ENCODE results near the gene HPCA.

The HPCA gene

GRCh38 chr1:32871364-32872191 is 14.7 kb upstream of the HPCA start:
- peak in 1 of 6 experiments; percentile 7 for DNase-seq

GRCh38 chr1:32872192-32872460 is 14.2 kb upstream of the HPCA start:
- DNase-seq, result no peak

DNA sequence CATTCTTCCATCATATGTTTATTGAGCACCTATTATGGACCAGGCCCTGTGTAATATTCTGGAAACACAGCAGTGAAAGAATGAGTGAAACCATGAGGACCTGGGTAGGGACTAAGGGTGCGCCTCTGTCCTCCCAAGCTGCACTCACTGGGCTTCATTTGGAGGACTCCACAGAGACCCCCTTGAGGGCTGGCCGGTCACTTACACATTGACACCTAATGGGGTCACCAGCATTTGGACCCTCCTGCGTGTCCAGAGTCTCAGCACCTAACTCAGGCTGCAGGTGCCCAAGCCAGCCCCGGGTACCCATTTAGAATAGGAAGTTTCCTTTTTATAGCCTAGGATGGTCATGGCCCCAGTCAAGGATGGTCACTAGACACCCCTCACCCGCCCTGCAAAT is 12.8 kb upstream of the HPCA start:
- DNase-seq, result no peak

GRCh38 chr1:32874860-32875752 is 11.2 kb upstream of the HPCA start:
- DNase-seq, result no peak

DNA sequence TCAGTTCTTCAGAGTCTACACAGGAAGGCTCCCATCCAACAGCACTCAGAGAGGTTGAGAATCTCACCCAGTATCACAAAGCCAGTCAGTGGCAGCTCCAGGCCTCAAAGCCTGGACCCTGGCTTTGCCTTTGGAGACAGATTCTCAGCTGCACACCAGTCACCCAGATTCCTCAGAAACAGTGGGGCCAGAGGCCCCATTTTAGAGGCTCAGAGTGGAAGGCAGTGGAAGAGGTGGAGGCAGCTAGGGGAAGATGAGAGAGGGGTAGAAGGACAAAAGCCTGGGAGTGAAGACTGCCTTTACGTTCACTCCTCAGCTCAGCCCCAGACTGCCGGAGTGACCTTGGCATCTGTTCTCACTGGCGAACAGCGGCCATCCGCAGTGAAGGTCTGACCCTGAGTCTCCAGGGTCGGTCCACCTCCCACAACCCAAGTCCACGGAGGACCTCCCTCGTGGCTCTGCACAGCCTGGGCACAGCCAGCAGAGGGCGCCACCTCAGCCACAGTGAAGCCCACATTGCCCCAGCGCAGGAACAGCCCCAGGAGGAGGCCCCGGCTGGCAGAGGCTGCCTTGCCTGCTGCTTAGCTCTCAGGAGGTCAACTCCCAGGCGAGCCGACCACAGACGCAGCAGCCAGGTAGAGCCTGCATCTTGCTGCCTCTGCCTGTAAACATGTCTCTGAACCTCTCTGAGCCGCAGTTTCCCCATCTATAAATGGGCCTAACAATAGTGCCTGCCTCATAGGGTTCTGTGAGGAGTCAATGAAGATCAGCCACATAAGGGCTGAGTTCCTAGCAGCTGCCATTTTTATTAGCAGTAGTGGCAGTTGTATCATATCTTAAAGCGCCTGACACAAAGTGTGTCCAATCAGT is 9.7 kb upstream of the HPCA start:
- DNase-seq, result peak; percentile 12 to 46 (median 34)

DNA sequence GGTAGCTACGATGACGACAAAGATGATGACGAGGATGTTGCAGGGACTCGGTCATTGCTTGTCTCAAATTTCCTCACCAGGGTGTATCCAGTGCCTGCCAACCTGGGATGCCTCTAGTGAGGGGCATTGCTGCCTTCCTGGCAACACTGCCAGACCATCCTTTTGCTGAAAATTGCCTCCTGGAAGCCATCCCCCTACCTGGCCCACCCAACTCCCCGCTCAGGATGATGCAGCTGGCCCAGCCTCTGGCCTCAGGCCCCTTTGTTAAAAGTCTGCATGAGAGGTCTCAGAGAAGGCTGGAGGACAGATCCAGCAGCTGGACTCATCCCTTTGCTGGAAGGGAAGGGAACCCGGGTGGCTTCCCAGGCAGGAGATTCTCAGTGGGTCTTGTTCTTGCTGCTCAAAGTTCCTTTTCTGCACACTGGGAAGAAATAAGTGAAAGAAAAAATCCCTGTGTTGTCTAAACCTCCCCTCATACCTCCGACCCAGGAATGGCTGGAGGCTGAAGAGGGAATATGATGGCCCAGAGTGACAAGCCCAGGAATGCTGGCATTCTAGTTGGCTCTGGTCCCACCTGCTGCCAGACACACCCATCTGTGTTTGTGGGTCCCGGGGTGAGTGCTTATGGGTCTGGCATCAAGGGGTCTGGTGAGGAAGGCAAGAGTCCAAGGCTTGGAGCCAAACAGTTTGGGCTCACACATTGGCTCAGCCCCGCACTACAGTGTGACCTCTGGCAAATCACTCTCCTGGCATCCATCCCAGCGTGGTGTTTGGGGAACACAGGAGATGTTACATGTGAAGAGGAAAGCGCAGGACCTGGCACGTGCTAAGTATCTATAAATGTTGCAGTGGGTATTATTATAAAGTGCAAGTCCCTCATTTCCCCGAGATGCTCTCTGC is 8.8 kb upstream of the HPCA start:
- DNase-seq, result no peak

- DNase-seq, result no peak
Measured at GRCh38 chr1:32878183-32878582, 8.1 kb upstream of the HPCA start.

DNA sequence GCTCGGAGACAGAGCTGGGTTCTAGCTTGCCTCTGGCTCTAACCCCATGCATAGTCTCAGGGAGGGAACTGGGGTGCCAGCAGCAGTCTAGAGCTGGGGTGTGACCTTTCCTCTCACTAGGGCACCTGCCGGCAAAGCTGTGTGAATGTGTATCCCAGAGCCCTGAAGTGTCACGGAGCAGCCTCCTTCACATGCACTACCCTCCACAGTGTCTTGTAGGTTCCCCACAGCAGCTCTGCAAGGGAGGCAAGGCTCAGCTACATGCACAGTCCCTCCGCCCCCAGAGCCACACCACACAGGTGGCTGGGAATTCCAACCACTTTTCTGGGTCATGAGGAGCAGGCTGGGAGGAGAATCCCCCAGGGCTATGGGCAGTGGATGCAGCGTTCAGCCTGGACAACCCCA is 7.7 kb upstream of the HPCA start:
- no peak for DNase-seq

- no peak for DNase-seq
Measured at GRCh38 chr1:32881291-32881690, 5.0 kb upstream of the HPCA start.

- DNase-seq, result no peak
Measured at GRCh38 chr1:32881871-32882850, 4.1 kb upstream of the HPCA start.

- no peak for DNase-seq
Measured at GRCh38 chr1:32883338-32884031, 2.8 kb upstream of the HPCA start.

DNA sequence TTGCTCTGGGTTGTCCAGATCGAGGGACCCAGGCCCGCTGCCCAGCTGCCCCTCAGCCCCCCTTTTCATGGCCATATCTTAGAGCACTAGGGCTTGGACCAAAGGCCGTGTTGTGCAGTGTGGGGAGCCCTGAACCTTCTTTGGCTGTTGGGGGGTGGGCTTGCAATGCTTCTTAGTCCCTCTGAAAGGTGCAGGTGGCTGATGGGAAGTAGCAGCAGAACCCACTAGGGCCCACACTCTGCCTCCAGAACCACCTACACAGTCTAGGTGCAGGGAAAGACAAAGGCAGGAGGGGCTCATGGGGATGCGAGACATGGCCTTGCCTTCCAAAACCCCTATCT is 2.3 kb upstream of the HPCA start:
- no peak for DNase-seq

- no peak for DNase-seq
Measured at GRCh38 chr1:32884726-32885125, 1.6 kb upstream of the HPCA start.

- no peak for DNase-seq
Measured at GRCh38 chr1:32885676-32886003, 651 bp upstream of the HPCA start.

GRCh38 chr1:32886828-32887414 is 630 bp downstream of the HPCA start:
- no peak for DNase-seq

DNA sequence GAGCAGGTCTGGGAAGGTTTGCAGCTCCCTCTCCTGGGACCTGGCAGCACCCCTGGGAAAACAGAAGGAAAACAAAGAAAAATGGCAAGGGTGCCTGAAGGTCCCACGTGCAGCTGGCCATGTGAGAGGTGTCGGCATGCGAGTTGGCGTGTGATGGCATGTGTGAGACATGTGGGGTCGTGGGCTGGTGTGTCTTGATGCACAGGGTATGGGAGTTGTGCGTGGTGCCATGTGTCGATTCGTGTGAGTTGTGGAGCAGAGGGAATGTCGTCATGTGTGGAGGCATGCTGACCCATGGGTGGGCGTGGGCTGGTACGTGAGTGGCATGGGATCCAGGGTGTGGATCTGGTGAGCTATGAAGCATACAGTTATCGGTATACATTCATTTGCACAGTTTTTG is 1.3 kb downstream of the HPCA start:
- no peak for DNase-seq

DNA sequence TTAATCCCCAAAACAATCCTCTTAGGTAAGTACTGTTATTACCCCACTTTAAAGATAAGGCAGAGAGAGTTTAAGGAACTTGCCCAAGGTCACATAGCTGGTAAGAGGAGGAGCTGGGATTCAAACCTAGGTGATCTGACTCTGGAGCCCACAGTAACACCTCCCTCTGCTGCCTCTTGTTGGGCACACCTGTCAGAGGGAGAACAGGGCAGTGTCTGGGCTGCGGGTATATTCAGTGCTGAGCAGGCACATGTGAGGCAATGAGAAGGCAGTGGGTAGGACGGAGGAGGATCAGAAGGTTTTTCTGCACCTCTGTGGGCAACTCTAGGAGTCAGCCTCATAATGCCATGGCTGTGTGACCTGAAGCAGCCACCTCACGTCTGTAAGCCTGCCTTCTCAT is 1.8 kb downstream of the HPCA start:
- no peak for DNase-seq

DNA sequence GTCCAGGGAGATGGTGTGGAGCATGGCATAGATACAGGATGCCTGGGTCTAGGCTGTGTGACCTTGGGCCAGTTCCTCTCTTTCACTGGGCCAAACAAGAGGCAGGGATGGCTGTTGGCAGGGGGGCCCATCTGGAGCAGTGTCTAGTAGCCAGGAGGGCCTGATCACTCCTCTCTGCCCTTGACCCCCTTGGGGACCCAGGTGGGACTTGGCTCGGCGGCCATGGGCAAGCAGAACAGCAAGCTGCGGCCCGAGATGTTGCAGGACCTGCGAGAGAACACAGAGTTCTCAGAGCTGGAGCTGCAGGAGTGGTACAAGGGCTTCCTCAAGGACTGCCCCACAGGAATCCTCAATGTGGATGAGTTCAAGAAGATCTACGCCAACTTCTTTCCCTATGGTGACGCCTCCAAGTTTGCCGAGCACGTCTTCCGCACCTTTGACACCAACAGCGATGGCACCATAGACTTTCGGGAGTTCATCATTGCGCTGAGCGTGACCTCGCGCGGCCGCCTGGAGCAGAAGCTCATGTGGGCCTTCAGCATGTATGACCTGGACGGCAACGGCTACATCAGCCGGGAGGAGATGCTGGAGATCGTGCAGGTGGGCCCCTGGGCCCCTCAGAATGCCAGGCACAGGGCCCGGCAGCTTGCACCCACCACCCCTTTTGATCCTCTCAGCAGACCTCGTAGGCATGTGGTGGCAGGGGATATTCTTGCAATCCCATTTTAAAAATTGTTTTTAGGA is 2.6 kb downstream of the HPCA start:
- no peak for DNase-seq

DNA sequence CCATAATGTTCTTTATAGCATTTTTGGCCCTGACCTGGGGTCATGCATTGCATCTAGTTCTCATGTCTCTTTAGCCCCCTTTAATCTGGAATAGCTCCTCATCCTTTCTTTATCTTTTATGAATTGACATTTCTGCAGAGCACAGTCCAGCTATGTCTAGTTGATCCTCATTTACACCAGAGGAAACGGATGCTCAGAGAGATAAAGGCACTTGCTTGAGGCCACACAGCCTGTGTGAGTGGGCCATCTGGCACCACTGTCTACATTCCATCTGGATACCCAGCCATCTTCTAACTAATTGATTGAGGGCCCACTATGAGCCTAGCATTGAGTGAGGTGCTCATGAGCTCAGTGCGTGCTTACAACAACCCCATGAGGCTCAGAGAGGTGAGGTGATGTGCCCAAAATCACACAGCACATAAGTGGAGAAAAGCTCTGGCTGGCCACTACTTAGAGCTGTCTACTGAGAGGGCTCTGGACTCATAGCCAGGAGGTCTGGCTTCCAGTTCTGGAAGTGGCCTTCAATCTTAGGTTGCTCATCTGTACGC is 3.5 kb downstream of the HPCA start:
- no peak for DNase-seq
